ENCODE measurements around the gene CDH4.

Gene CDH4

DNA sequence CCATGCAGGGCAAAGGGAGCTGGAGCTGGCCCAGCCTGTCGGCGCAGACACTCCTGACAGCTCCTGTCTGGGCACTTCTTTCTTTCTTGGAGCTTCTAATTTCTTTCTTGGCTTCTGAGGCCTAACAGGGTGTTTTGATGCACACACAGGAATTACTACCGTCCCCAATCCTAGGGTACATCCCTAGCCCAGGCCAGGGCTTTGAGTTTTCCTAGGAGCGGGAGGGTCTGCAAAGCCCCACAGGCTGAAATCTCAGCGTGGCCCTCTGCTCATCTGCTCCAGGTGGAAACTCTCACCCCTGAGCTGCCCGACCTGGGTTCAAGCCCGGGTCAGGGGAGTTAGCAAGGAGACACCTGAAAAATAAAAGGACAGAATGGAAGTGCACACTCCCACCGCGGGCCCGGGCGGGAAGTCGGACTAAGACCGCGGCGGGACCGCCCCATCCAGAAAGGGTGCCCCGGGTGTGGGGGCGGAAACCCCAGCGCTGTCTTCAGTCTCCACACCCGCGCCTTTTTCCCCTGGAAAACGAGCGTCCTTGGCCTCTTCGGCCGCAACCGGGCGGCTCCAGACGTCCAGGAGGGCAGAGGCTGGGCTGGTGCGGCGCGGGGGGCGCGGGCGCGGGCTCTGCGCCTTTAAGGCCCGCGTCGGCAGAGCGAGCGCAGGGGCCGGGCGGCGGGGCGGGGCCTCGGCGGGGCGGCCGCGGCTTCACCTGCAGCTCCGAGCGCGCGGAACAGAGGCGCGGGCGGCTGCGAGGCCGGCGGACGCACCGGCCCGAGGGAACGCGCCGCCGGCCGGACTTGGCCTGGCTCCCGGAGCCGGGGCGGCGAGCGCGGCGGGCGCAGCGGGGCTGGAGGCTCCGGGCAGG lies at the start of gene CDH4:
CDH4 (plus strand) TSS at position 733 of the 865 bp plus-strand sequence.
- no peak for DNase-seq (ENCODE audit: low read depth in 2 of 2)

GRCh38 chr20:61203320-61203719 lies 48.7 kb upstream of the CDH4 start:
- no peak for DNase-seq (ENCODE audit: low read depth in 2 of 2)

DNA sequence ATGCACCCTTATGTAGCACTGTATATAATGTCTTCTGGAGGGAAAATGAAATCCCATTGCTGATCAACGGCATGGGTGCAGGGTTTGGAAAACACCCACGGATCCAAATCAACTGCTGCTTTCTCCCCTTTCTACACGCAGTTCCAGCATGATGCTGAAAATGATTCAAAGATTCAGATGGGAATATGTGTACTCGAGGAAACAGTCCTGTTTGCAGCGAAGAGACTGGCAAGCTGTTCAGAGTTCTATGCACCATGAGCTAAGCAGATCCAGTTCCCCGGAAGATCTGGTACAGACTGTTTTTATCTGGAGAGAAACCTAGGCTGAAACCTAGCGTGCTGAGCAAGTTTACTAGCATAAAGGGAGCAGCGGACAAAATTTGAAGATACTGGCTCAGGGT lies 47.9 kb upstream of the CDH4 start:
- DNase-seq (ENCODE audit: low read depth in 2 of 2), result no peak

DNA sequence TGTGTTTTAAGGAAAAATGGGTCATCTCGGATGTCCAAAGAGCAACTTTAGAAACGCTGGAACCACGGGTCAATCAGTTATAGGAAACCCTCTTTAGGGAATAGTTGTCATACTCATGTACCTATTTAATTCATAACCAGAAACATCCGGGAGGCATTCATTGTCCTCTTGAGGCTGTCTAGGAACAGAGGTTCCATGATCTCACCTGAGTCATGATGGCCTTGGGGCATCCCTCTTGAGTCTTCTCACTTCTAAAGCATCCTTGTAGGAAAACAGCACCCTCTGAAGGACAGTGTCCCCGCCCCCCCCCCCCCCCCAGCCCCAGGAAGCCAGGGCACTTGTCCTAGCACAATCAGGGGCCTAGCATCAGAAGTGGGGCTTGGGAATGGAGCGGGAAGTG lies 46.3 kb upstream of the CDH4 start:
- no peak for DNase-seq (ENCODE audit: low read depth in 2 of 2)

- DNase-seq (ENCODE audit: low read depth in 2 of 2), result no peak
Observed at GRCh38 chr20:61210862-61211261, 41.2 kb upstream of the CDH4 start.

DNA sequence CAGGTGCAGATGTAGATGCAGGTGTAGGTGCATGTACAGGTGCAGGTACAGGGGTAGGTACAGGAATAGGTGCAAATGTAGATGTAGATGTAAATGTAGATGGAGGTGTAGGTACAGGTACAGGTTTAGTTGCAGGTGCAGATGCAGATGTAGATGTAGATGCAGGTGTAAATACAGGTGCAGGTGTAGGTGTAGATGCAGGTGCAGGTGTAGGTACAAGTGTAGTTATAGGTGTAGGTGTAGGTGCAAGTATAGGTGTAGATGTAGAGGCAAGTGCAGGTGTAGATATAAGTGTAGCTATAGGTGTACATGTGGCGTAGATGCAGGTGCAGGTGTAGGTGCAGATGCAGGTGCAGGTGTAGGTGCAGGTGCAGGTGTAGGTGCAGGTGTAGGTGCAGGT lies 34.2 kb upstream of the CDH4 start:
- no peak for DNase-seq (ENCODE audit: low read depth in 2 of 2)

DNA sequence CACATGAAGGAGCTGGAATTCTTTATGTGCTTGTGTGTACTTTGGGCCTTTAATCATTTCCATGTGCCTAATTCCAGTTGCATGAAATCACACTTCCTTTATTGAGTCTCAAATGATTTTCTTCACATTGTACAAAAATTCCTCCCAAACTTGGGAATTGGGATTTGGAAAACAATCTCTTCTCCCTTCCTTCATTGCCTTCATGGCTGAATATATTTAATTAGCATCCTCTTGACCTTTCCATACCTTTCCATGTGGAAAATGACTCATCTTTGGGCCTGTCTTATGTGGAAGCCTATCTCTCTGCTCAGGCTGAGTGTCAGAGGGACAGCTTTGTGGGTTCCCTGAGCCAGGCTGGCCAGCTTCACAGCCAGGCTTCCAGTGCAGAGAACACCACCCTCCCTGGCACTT lies 33.0 kb upstream of the CDH4 start:
- peak; percentile 83 for DNase-seq (ENCODE audit: low read depth in 2 of 2)

- no peak for DNase-seq (ENCODE audit: low read depth in 2 of 2)
Observed at GRCh38 chr20:61220131-61220530, 31.9 kb upstream of the CDH4 start.

GRCh38 chr20:61220626-61221325 lies 31.3 kb upstream of the CDH4 start:
- no peak for DNase-seq (ENCODE audit: low read depth in 2 of 2)

DNA sequence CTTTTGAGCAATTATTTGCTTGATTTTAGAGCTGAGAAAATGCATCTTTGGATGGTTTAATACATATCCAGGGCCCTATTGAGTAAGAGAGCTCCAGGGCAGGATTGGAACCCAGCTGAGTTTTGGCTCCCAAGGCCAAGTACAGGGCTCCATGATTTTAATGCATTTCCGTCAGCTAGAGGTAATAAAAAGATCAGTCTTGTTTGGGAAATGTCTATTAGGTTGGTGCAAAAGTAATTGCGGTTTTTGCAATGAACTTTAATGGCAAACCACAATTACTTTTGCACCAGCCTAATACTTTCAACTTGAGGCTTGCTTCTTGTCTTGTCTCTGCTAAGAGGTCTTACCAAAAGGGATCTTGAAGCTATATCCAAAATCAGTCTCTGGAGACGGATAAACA lies 29.4 kb upstream of the CDH4 start:
- DNase-seq (ENCODE audit: low read depth in 2 of 2), result no peak

GRCh38 chr20:61223121-61223520 lies 28.9 kb upstream of the CDH4 start:
- DNase-seq (ENCODE audit: low read depth in 2 of 2), result no peak

- no peak for DNase-seq (ENCODE audit: low read depth in 2 of 2)
Observed at GRCh38 chr20:61230166-61230565, 21.9 kb upstream of the CDH4 start.

GRCh38 chr20:61233590-61233989 lies 18.5 kb upstream of the CDH4 start:
- DNase-seq (ENCODE audit: low read depth in 2 of 2), result no peak

GRCh38 chr20:61234224-61234890 lies 17.7 kb upstream of the CDH4 start:
- no peak for DNase-seq (ENCODE audit: low read depth in 2 of 2)

GRCh38 chr20:61236713-61237112 lies 15.3 kb upstream of the CDH4 start:
- DNase-seq (ENCODE audit: low read depth in 2 of 2), result no peak

DNA sequence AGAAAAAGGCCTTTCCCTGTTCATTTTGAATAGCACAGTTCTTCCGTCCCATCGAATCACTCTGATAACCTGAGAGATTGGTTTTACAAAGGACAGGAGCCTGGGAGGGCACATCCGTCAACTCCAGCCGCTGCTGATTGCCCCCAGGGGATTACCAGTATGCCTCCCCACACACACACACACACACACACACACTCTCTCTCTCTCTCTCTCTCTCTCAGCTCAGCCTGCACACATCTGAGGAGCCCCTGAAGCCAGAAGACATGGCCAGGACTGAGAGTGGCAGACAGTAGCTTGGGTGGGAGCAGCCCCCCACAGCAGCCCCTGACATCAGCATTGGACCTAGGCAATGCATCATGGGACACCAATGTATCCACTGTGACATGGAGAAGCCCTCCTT lies 13.2 kb upstream of the CDH4 start:
- DNase-seq (ENCODE audit: low read depth in 2 of 2), result no peak

GRCh38 chr20:61240814-61241213 lies 11.2 kb upstream of the CDH4 start:
- DNase-seq (ENCODE audit: low read depth in 2 of 2), result no peak

DNA sequence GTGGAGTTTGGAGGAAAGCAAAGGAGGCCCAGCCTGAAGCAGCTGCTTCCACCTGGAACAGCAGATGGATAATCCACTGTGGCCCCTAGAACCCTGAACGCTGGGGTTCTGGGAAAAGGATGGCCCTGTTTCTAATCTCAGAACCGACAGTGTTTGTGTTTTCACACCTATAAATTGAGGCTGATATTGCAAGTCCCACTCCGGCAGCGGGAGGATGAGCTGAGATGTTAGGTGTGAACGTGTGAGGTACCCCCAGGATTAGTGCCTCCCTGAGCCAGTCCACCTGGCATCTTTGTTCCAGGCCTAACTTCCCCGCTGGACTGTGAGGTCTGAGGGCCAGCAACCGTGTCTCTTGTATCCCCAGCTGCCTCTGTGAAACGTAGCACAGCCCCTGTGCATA lies 7.8 kb upstream of the CDH4 start:
- DNase-seq (ENCODE audit: low read depth in 2 of 2), result no peak

- DNase-seq (ENCODE audit: low read depth in 2 of 2), result no peak
Observed at GRCh38 chr20:61246269-61246668, 5.8 kb upstream of the CDH4 start.

DNA sequence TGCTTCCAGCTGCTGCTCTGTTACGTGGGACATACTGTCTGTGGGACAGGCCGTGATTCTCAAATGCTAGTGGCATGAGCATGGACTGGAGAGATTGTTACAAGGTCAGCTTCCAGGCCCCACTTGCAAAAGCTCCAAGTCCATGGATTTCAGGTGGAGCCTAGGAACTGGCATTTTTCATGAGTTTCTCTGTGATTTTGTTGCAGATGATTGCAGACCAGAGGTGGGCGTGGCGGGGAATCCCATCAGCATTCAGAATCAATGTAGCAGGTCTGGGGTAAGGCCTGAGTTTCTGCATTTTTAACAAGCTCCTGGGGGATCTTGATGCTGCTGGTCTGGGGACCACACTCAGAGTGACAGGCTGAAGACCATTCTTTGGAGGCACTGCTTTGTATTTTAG lies 2.4 kb upstream of the CDH4 start:
- no peak for DNase-seq (ENCODE audit: low read depth in 2 of 2)

GRCh38 chr20:61252601-61253263 lies 671 bp downstream of the CDH4 start:
- no peak for DNase-seq (ENCODE audit: low read depth in 2 of 2)

- DNase-seq (ENCODE audit: low read depth in 2 of 2), result no peak
Observed at GRCh38 chr20:61253264-61253639, 1.2 kb downstream of the CDH4 start.

Data from fibroblast of skin of left quadriceps (primary cell).